NCI-H82 treated with DMSO at 0.1 percent for 48 hours (cell line): ENCODE data around the gene IL11RA.

Experiments used
- DNase-seq: peaks from one replicate; lab custom pipeline; 2025; ENCODE audit not compliant: unreplicated experiment; lab: John Stamatoyannopoulos, UW

IL11RA gene

GRCh38 chr9:34651876-34652601 lies at the start of gene IL11RA:
Gene IL11RA (plus strand): TSS chr9:34652185. CDS start chr9:34655218, 3,033 bp downstream.
- DNase-seq, result no peak

GRCh38 chr9:34603610-34604231 lies 48.3 kb upstream of the IL11RA start:
- peak; percentile 43 for DNase-seq

DNA sequence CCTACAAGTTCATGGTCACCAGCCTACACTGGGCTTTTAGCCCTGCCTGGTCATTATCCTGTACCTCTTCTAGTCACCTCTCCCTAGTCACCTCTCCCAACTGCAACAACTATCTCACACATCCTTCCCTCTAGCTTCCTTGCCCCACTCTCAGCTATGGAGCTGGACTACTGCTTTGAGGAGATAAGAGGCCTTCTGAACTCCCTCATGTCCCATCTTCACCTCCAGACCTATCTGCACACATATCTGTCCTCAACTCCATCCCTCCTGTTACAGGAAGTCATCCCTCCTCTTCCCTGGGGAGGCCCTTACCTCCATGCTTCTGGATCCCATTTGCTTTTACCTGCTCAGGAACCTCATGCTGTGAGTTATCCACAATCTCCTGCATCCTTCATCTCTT lies 45.8 kb upstream of the IL11RA start:
- no peak for DNase-seq

- no peak for DNase-seq
Measured at GRCh38 chr9:34606905-34607304, 45.1 kb upstream of the IL11RA start.

- DNase-seq, result no peak
Measured at GRCh38 chr9:34607331-34607730, 44.7 kb upstream of the IL11RA start.

- no peak for DNase-seq
Measured at GRCh38 chr9:34610434-34611206, 41.4 kb upstream of the IL11RA start.

DNA sequence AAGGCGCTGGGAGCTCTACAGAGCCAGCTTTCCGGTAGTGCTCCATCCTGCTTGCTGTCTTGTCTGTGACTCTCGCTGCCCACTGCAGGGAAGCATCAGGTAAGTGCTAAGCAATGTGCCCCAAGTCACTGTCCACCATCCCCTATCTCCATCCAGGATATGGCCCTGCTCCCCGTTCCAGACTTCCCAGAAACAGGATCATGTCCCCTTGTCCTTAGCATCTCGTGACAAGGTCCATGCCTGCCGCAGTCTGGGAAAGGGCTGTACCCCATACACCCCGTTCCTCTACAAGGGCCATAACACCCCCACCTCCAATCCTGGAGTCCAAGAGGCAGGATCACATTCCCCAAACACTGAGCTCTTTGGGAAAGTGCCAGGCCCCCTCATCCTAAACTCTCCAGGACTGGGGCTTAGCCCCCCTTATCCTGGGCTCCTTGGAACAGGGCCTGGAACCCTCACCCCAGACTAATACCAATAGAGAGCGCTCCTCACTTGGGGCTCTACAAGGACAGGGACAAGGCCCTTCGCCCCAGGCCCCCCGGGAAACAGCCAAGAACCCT lies 40.7 kb upstream of the IL11RA start:
- DNase-seq, result no peak

GRCh38 chr9:34611811-34612787 lies 39.9 kb upstream of the IL11RA start, which contains the start of gene RPP25L:
Gene RPP25L (minus strand): TSS chr9:34612097. CDS start chr9:34611296, 801 bp downstream.
- DNase-seq, result no peak

DNA sequence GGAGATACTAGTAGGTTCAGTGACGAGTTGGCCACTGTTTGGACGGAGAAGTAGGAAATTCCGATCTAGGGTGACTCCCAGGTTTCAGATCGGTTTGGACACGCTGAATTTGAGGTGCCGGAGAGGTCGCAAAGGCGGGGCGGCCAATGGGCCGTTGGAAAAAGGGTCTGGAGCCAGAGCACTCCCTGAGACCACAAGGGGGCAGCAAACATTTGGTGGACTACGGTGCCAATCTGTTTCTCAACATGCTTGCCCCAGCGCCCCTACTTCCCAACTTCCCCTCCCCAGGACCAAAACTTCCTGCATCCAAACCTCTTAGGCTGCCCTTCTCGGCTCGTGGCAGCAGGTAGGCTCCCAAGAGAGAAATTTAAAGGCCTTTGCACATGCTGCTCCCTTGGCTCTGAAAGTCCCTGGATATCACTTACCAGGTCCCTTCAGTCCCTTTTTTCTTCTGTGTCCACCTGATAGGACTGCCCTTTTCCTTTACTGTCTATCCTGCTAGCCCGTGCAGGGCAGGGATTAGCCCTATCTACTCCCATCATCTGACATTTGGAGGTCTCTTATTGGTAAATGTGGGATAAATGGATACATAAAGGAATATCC lies 39.1 kb upstream of the IL11RA start:
- DNase-seq, result peak; percentile 23

DNA sequence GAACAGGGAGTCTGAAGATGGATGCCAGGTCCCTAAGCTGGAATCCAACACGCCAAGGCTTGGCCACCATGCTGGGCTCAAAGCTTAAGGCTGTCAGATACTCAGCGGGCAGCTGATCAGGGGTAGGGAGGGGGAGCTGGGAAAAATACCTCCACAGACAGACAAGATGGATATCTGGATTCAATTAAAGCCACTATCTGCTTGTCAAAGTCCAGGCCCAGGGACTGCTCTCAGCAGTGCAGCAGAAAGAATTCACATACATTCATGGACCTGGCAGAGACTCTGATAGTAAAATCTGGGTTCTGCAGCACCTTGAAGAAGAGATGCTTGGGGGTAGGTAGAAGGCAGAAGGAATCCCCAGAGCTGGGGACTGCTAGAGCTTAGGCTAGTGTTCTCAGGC lies 36.9 kb upstream of the IL11RA start:
- DNase-seq, result no peak

DNA sequence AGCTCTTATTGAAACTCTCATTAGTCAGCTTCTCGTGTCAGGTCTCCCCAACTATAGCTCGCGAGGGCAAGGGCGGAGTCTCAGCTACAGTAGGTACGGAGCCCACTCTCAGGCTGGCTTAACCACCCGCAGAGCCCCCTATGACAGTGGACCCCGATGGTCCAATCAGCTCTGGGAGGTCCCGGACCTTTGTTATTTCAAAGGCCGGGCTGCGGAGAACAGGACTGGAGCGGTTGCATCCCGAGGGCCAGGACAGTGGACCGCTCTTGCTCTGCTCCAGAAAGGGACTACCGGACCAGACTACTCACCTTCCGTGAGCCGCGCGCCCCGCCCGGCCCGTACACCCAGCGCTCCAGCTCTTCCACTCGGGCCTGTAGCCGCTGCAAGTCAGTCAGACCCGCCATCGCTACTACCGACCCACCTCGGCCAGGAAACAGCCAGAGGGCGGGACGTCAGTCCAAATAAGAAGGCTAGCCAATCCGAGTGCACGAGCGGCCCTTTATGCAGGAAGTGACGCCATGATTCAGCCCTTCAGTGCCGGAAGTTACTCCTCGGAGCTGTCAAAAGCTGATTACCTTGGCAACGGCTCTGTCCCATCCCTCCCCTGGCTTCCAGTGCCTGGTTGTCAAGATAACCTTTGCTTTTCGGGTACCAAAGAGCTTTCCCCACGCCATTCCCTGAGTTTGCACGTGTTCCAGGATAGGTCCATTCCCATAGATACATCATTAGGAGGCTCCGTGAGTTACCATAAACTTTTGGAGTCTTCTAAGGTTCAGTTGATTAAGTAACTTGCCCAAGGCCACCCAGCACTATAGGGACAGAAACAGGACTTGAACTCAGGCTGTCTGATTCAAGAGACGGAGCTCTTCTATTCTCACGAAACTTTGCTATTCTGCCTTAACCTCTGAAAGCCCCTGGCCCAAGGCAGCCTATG lies 31.7 kb upstream of the IL11RA start, which contains the start of gene DCTN3:
Gene DCTN3, minus strand, starts transcription at position 435 of the 934 bp plus-strand sequence. Its CDS starts 31 bp downstream, at position 404.
- peak; percentile 75 for DNase-seq

DNA sequence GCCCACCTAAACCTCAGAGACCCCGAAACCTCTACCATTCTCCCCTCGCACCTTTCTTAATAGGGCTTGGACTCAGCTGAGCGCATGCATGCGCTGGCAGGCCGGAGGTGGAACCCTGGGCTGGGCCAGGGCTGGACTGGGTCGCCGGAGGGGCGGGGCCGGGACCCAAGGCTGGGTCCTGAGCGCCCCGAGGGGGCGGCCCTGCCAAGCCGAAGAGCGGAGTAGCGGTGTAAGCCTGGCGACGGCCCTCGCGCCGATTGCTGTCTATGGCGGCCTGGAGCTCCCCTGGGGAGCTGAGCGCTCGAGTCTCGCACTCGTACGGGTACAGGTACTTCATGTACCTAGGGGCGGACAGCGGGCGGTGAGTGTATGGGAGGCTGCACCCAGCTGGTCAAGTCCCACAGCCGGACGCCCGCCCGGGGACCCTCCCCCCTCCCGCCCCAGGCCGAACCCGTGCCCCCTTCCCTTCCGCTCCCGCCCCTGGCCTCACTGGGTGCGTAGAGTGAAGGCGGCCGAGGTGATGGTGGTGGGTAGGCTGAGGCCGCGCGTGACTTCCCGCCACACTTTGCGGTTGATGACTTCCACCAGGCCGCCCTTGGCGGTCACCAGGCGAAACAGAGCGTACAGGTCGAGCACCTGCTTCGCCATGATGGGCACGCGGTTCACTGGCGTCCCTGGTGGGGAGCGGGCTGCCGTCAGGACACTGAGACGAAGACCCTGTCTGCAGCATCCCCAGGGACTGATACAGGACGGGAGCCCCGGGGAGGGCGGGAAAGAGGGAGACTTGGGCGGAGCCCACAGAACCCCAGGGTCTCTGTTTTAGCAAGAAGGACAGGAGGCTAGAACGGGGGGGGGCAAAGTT lies 28.4 kb upstream of the IL11RA start:
- DNase-seq, result no peak

GRCh38 chr9:34624475-34625185 lies 27.4 kb upstream of the IL11RA start:
- peak; percentile 38 for DNase-seq

DNA sequence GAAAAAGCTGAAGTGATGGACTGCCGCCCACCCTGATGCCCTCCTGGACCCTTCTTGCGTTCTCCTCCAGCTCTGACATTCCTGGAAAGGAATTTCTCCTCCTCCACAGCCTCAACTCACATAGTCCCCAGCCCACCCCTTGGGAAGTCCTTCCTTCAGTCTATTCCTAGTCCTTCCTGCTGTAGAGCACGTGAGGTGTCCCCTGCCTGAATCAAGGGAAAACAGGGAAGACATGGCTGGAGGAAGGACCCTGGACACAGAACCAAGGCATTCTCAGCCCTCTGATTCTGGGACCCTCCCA lies 26.8 kb upstream of the IL11RA start:
- no peak for DNase-seq

DNA sequence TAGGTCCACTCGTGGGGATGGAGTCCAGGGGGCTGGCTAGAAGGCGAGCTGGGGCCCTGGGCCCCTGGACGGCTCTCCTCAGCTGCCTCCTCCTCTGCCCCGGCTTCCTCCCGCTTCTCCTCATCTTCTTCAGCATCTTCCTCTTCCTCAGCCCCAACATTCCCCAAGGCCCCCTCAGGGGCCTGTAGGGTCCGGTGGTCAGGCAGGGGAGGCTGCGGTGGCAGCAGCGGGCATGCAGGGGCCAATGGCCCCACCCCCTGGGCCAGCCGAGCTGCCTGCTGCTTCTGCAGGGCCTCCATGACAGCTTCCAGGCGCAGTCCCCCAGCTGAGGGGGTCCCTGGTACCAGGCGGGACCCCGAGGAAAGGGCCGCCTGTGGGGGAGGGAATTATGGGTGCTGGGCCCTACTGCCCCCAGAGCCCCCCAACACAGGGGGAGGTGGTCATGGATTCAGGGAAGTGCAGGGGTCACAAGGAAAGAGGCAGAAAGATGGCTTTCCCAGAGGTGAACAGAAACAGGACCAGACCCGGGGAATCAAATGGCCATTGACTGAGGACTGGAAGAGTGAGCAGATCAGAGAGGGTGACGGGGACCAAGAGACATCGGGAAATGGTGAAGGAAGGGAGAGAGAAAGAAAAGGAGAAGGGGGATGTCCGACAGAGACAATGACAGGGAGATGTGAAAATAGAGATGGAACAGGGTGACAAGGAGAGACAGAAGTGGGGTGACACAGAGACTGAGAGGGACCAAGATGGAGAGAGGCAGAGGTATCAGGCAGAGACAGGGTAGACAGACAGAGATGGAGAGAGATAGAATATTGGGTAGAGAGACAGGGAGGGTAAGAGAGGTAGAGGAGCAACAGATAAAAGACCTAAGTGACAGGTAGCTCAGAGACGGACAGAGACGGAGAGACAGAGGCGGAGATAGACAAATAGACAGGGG lies 24.0 kb upstream of the IL11RA start:
- DNase-seq, result no peak
